Mesothelial cell of epicardium (in vitro differentiated cells): ENCODE results near the gene RASEF. TPM values are rescaled to one million over a fixed set of nuclear protein-coding genes. Genes with fewer than 3 reads are reported as not detected.
A peak's percentile ranks its signal among the peaks of the same experiment; 100 is the strongest.

Source experiments
- DNase-seq, 2 experiments: peaks; one replicate each; pipeline ENCODE4 v3.0.0; 2021; ENCODE audit warnings: low spot score in 2 of 2; ENCODE audit not compliant: unreplicated experiment in 2 of 2
- H3K27ac Mint-ChIP-seq: 2 replicates; pipeline ENCODE4 v1.8.0; 2021; ENCODE audit warnings: mixed read lengths
- H3K27me3 Mint-ChIP-seq: 2 replicates; pipeline ENCODE4 v1.8.0; 2021; ENCODE audit warnings: low read depth, mixed read lengths
- H3K36me3 Mint-ChIP-seq: 2 replicates; pipeline ENCODE4 v1.8.0; 2021; ENCODE audit warnings: mixed read lengths
- H3K4me1 Mint-ChIP-seq: 2 replicates; pipeline ENCODE4 v1.8.0; 2021; ENCODE audit warnings: mixed read lengths
- H3K4me3 Mint-ChIP-seq: 2 replicates; pipeline ENCODE4 v1.8.0; 2021; ENCODE audit warnings: mild to moderate bottlenecking, moderate library complexity, mixed read lengths
- H3K9me3 Mint-ChIP-seq: 2 replicates; pipeline ENCODE4 v1.8.0; 2021; ENCODE audit warnings: mixed read lengths
- CTCF ChIP-seq: fragments of 200-600 bp; sonication (generic); IDR thresholded peaks from one replicate; pipeline ENCODE4 v1.5.0; 2021; ENCODE audit warnings: antibody characterized with exemption; ENCODE audit not compliant: unreplicated experiment
- total RNA-seq: library from RNA; stranded (reverse); gene quantifications from 3 replicates; pipeline ENCODE4 v1.2.1, GENCODE V29; 2021

The RASEF gene
- total RNA-seq, 1 donor from 2014 or later, result 4.0 TPM

GRCh38 chr9:82969291-82969690 is 93.7 kb downstream of the RASEF start:
- no peak for TF ChIP-seq CTCF
- DNase-seq, result no peak
- H3K27ac Mint-ChIP-seq, result no peak overlapping the region
- H3K4me3 Mint-ChIP-seq, result no peak overlapping the region
- peaks cover 10% of the 10 kb centered on the region for H3K27me3 Mint-ChIP-seq
- H3K36me3 Mint-ChIP-seq, result no peaks in the 10 kb centered on the region
- H3K4me1 Mint-ChIP-seq, result no peaks in the 10 kb centered on the region
- H3K9me3 Mint-ChIP-seq, result peaks cover 5% of the 10 kb centered on the region

GRCh38 chr9:82968816-82969215 is 94.1 kb downstream of the RASEF start:
- no peak overlapping the region for H3K27ac Mint-ChIP-seq
- DNase-seq, result no peak
- no peaks in the 10 kb centered on the region for H3K36me3 Mint-ChIP-seq
- H3K4me3 Mint-ChIP-seq, result no peak overlapping the region
- H3K4me1 Mint-ChIP-seq, result no peaks in the 10 kb centered on the region
- TF ChIP-seq CTCF, result no peak
- peaks cover 4% of the 10 kb centered on the region for H3K9me3 Mint-ChIP-seq
- H3K27me3 Mint-ChIP-seq, result peaks cover 11% of the 10 kb centered on the region

GRCh38 chr9:82968388-82968787 is 94.6 kb downstream of the RASEF start:
- Mint-ChIP-seq H3K27me3 (peaks cover 13% of the 10 kb centered on the region), H3K9me3 (peaks cover 4% of the 10 kb centered on the region), H3K4me3 (no peak overlapping the region), H3K27ac (no peak overlapping the region), H3K4me1 (no peaks in the 10 kb centered on the region), H3K36me3 (no peaks in the 10 kb centered on the region)
- TF ChIP-seq CTCF, result no peak
- no peak for DNase-seq

GRCh38 chr9:82961504-82962125 is 101.3 kb downstream of the RASEF start:
- Mint-ChIP-seq H3K27me3 (peaks cover 26% of the 10 kb centered on the region), H3K4me1 (peaks cover 21% of the 10 kb centered on the region), H3K4me3 (no peak overlapping the region), H3K27ac (no peak overlapping the region), H3K9me3 (no peaks in the 10 kb centered on the region), H3K36me3 (no peaks in the 10 kb centered on the region)
- peak; percentile 46 to 81 for DNase-seq
- peak; percentile 72 for TF ChIP-seq CTCF

- Mint-ChIP-seq H3K9me3 (peaks cover 5% of the 10 kb centered on the region), H3K36me3 (no peaks in the 10 kb centered on the region), H3K27ac (no peak overlapping the region), H3K27me3 (peaks cover 8% of the 10 kb centered on the region), H3K4me1 (peaks cover 21% of the 10 kb centered on the region), H3K4me3 (no peak overlapping the region)
- no peak for TF ChIP-seq CTCF
- DNase-seq, result no peak
Measured at GRCh38 chr9:82957529-82958379, 105.2 kb downstream of the RASEF start.
